GM12874 (cell line): ENCODE measurements around the gene PPP2R2D.

Experiments
- TF ChIP-seq, protein P1 (sequence below): IDR thresholded peaks from 2 replicates; pipeline ENCODE4 v1.5.1; 2011; ENCODE audit warnings: low read depth, mild to moderate bottlenecking, control low read depth, low read length, moderate library complexity; ENCODE audit not compliant: insufficient read depth

PPP2R2D gene

DNA sequence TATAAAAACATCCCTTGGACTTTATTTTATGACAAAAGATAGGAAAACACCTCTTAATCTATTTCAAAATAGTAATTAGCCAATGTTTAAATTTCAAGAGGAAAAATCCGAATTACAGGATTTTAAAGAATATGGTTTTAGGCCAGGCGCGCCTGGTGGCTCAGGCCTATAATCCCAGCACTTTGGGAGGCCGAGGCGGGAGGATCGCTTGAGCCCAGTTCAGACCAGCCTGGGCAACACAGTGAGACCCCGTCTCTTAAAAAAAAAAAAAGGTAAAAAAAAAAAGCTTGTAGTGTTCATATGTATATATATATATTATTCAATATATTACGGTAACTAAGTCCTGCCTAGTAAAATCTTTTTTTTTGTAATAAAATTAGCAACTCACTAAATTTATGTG, 79.5 kb downstream of the PPP2R2D start:
- TF ChIP-seq, protein P1, sequence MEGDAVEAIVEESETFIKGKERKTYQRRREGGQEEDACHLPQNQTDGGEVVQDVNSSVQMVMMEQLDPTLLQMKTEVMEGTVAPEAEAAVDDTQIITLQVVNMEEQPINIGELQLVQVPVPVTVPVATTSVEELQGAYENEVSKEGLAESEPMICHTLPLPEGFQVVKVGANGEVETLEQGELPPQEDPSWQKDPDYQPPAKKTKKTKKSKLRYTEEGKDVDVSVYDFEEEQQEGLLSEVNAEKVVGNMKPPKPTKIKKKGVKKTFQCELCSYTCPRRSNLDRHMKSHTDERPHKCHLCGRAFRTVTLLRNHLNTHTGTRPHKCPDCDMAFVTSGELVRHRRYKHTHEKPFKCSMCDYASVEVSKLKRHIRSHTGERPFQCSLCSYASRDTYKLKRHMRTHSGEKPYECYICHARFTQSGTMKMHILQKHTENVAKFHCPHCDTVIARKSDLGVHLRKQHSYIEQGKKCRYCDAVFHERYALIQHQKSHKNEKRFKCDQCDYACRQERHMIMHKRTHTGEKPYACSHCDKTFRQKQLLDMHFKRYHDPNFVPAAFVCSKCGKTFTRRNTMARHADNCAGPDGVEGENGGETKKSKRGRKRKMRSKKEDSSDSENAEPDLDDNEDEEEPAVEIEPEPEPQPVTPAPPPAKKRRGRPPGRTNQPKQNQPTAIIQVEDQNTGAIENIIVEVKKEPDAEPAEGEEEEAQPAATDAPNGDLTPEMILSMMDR = no peak

DNA sequence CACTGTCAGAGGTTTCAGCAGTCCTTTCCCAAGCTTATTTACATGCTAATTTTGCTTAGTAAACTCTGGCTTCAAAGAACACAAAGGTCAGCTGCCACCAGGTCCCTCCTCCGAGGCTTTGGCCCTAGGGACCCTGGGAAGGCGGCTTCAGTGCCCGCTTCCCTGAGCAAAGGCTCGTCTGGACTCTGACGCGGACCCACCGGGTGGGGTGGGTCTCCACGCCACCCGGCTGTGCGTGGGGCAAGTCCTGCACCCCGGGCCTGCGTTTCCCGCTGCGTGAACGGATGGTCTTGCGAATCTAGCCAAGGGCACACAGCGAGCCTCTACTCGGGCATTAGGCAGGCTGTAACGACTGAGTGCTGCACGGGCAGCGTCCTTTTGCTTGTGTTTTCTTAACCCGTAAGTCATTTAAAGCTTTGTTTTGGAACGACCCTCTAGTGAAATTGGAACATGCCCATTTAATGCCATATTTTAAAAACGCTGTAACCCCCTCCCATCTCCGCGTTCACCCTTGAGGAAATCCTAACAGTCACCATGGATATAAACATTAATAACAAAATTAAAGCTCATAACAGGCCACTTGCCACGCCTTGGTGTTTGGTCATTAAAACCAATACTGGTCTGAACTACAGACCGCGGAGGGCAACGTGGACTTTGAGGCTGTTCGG, 80.1 kb downstream of the PPP2R2D start:
- TF ChIP-seq, protein P1 = no peak

DNA sequence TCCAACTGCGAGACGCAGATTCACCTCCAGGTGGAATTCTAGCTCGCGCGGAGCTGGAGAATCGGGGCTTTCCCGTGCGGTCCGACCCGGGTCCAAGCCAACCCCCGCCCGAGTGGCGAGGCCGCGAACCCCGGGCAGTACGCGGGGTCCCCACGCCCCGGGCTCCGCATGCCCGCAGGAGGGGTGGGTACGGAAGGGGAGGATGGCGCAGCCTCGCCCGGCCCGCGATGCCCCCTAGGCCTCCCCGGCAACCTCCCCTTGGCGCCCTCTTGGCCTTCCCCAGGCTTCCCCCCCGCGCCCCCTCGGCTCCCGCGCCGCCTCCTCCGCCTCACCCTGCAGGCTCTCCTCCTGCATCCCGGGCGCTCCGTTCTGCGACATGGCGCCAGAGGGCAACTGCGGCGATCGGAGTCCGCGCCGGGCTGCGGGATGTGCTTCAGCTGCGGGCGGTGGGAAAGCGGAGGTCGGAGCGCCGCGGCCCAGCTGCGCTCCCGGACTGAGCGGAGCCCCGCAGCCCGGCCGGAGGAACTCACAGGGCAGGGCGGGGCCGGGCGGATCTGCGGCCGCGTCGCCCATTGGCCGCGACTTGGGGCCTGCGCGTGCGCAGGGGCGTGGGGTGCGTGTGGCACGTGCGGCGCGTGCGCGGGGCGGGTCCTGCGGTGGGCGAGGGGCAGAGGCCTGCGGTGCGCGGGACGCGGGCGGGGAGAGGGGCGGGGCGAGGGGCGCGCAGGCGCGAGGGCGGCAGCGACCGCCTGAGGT, 80.8 kb downstream of the PPP2R2D start, which contains the start of gene BNIP3:
BNIP3 (minus strand) TSS at position 495 of the 756 bp plus-strand sequence; CDS start at position 378, 117 bp downstream.
- TF ChIP-seq, protein P1 = 0 out of 2 replicates have a peak, but pooled peaks have one; percentile 3

DNA sequence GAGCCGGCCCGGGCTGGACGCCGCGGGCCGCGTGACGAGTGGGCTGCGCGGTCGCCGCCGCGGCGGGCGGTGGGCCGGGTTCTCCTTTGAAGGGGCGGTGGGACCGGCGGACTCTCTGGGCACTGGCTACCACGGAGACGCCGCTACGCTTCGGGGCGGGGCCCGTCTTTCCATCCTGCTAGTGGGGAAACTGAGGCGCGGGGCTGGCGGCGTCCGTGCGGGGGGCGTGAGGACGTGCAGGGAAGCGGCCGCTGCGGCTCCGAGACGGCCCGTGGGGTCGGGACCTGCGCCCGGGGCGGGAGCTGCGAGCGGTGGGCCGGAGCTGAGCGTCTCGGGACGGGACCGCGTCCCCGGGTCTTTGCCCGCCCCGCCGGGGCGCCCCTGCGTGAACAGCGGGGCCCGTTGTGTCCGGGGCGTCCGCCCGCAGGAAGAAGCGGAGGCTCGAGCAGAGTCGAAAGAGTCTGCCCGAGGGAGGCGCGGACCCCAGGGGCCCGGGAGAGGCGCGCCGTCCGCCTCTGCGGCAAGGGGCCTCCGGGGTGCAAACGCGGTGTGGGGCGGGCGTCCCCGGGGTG, 81.5 kb downstream of the PPP2R2D start:
- TF ChIP-seq, protein P1 = no peak

DNA sequence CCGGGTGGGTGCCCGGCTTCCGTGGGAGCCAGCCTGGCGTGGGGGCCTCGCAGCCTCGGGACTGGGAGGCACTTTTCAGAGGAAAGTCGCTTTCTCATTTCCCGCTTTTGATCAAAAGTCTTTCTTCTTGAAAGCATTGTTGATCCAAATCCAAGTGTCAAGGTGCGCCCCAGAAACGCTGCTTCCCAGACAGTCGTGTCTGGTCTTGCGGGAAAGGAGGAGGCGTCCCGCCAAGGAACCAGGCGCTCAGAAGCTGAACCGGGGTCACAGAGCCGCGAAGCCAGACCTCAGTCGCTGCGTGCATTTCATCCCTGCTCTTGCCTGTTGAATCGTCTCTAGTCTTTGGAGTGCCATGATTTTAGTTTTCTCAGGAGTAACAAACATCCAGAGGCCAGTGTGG, 82.0 kb downstream of the PPP2R2D start:
- TF ChIP-seq, protein P1 = no peak

DNA sequence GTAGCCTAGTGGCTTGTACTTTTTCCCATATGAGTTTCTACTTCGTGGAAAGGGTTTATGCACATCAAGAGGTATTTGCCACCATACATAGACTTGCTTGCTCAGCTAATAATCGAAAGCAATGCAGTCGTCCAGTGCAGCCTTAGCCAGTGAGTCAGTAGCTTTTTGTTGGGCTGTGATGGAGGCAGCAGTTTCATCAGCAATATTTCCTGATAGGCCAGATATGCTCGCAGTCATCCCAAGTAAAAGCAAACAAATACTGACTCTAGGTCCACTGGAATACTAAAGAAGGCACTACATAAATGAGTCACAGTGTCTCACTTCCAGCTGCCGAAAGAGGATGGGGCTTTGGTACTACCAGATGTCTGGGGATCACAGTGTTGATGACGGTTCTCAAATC, 83.0 kb downstream of the PPP2R2D start:
- TF ChIP-seq, protein P1 = no peak

DNA sequence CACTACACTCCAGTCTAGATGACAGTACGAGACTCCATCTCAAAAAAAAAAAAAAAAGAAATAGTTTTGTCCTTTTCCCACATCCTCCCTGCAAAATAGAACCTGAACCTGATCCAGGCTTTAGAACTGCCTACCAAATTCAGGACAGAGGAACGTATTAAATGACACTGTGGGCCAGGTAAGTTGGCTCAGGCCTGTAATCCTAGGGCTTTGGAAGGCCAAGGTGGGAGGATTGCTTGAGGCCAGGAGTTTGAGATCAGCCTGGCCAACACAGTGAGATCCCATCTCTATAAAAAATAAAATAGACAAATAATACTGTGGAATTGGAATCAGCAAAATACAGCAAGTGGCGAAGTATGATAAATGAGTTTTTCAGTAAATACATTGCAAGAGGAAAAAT, 90.9 kb downstream of the PPP2R2D start:
- TF ChIP-seq, protein P1 = no peak
